HG02610 (cell line): ENCODE results near the gene SH3BP1.
"Not testable (repeated sequence)": the region's sequence is repeated elsewhere in the genome, so short reads cannot be mapped to it uniquely, and the experiment has no call there.

ENCODE experiments used
- ATAC-seq: cut with Tn5 transposase; IDR thresholded peaks from one replicate; pipeline ENCODE4 v1.9.1; 2021; ENCODE audit warnings: mild to moderate bottlenecking, moderate library complexity; ENCODE audit not compliant: unreplicated experiment

Gene SH3BP1, protein sequence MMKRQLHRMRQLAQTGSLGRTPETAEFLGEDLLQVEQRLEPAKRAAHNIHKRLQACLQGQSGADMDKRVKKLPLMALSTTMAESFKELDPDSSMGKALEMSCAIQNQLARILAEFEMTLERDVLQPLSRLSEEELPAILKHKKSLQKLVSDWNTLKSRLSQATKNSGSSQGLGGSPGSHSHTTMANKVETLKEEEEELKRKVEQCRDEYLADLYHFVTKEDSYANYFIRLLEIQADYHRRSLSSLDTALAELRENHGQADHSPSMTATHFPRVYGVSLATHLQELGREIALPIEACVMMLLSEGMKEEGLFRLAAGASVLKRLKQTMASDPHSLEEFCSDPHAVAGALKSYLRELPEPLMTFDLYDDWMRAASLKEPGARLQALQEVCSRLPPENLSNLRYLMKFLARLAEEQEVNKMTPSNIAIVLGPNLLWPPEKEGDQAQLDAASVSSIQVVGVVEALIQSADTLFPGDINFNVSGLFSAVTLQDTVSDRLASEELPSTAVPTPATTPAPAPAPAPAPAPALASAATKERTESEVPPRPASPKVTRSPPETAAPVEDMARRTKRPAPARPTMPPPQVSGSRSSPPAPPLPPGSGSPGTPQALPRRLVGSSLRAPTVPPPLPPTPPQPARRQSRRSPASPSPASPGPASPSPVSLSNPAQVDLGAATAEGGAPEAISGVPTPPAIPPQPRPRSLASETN

DNA sequence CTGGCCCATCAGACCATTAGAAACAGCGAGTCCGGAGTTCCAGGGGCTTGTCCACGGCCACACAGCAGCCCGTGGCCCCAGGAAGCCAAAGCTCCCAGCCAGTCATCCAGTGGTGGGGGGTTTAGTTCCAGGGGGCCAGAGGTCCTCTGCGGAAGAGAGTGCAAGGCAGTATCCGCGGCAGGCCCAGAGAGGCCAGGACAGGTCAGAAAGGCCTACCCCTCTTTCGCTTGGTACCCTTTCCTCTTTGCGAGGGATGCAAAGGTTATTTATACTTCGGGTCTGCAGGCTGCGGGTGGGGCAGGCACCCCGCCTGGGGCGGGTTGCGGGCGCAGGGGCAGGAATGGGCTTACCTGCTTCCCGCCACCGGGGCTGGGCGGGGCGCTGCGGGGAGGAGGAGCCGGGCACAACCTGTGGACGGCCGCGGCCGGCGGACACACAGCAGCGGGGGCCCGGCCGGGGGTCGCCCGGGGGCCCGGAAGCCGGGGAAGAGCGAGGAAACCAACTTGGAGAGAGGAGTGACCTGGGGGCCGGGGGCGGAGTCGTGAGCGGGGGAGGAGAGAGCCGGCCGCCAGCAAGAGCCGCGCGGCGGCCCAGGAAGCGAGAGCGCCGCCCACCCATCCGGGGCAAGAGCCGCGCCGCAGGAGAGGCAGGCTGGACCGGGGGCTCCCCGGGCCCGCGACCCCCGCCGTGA, at the start of gene SH3BP1:
SH3BP1 (plus strand) TSS at position 600 of the 691 bp plus-strand sequence. CDS start 119 bp downstream, outside the sequence.
- no peak for ATAC-seq

DNA sequence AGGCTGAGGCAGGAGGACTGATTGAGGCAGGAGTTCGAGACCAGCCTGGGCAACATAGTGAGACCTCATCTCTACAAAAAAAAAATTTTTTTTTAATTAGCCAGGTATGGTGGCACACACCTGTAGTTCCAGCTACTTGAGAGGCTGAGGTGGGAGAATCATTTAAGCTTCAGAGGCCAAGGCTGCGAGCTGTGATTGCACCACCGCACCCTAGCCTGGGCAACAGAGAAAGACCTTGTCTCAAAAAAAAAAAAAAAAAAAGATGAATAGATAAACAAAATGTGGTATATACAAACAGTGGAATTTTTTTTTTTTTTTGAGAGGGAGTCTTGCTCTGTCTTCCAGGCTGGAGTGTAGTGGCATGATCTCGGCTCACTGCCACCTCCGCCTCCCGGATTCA, 48.4 kb upstream of the SH3BP1 start:
- not testable (repeated sequence) for ATAC-seq

DNA sequence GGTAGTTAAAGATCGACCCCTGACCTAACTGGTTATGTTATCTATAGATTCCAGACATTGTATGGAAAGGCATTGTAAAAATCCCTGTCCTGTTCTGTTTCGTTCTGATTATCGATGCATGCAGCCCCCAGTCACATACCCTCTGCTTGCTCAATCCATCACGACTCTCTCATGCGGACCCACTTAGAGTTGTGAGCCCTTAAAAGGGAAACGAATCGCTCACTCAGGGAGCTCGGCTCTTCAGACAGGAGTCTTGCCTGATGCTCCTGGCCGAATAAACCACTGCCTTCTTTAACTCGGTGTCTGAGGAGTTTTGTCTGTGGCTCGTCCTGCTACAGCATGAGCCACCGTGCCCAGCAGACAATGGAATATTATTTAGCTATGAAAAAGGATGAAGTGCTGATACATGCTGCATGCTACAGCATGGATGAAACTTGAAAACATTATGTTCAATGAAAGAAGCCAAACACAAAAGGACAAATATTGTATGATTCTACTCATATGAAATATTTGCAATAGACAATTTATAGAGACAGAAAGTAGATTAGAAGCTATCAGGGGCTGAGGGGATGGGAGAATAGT, 47.6 kb upstream of the SH3BP1 start:
- ATAC-seq: no peak

DNA sequence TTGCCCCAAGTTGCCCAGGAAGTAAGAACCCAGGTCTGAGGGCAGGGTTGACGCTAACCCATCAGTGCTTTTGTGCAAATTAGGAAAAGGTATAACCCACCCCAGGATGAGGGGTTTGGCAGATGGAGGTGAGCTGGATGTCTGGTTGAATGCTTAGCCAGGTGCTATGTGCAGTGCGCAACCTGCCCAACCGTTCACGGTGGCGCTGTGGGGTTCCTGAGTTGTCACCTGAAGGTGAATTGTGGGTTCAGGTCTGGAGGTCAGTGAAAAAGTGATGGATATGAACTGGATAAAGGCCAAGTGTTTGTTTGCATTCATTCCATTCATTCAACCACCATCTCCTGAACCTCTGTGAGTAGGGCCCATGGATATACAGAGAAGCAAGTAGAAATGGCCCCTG, 45.2 kb upstream of the SH3BP1 start:
- ATAC-seq: no peak

DNA sequence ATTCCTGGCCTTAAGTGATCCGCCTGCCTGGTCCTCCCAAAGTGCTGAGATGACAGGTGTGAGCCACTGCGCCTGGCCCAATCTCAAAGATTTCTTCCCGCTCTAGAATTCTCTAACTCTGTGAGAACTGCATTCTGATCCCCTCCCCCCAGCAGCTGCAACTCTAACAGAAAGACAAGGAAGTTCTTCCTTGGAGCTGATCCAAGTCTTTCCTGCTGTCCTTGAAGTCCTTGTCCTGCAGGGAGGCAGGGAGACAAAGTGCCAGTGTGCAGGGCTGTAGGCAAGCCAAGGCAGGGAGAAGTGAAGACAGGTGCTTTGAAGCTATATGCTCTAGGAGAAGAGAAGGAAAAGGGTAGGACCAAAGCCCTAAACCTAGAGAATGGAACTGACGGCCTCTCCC, 40.3 kb upstream of the SH3BP1 start:
- ATAC-seq: no peak

DNA sequence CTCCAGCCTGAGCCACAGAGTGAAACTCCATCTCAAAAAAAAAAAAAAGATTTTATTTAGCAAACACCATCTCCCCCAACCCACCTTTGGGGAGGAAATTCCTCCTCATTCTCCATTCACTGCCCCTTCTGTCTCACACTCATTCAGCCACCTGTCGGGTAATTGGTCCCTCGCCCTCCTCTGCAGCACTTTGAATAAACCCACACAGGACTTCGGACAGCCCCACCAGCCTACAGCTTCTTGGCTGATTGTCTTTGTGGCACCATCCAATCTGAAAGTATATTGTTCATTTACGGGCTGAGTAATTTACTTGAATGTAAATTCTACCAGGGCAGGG, 38.3 kb upstream of the SH3BP1 start:
- no peak for ATAC-seq

DNA sequence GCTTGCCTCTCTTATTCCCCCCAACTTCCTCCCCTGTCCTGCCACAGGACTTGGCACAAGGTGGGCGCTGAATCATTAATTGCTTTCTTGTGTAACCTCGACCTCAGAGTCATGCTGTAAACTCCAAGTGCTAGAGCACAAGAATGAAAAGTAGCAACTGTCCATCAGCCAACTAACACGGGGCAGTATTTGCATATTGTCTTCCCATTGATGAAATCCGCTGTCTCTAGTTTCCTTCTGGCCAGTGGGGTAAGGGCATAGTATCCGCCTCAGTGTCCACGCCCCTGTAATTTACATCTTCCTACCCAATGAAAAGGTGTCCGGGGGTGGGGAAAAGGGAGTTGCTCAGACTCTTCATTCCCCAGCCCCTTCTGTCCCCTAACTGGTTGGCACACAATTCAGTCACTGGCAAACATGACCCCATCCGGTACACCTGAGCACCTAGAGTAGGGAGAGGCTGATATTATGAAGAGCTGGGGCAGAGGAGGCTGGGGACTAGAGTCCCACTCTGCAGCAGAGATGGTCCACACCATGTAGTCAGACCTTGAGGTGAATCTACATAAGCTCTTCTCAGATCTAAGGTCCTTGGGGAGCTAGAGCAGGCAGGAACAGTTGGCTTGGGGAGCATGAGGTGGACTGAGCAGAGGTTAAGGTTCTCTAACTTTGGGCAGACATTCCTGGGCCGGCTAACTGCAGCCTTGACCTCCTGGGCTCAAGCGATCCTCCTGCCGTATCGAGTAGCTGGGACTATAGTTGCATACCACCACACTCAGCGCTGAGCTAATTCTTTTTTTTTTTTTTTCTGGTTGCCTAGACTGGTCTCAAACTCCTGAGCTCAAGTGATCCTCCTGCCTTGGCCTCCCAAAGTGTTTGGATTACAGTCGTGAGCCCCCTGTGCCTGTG, 37.7 kb upstream of the SH3BP1 start:
- ATAC-seq: no peak

DNA sequence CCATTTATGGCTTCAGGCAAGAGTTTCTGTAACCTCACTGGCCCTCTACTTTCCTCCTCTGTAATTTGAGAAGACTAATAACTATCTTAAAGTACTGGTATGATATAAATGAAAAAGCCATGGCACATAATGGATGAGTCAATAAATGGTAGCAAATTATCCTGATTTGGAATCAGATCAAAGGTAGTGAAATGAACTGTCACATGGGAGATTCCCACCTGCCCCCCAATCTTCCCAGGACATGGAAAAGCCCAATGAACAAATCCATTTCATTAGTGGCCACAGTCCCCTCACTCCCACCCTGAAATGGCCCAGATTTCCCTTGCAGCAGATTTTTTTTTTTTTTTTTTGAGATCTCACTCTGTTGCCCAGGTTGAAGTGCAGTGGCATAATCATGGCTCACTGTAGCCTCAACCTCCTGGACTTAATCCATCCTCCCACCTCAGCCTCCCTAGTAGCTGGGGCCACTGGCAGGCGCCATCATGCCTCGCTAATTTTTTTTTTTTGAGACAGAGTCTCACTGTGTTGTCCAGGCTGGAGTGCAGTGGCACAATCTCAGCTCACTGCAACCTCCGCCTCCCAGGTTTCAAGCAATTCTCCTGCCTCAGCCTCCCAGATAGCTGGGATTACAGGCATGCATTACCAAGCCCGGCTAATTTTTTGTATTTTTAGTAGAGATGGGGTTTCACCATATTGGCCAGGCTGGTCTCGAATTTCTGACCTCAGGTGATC, 36.8 kb upstream of the SH3BP1 start:
- ATAC-seq: not testable (repeated sequence)

DNA sequence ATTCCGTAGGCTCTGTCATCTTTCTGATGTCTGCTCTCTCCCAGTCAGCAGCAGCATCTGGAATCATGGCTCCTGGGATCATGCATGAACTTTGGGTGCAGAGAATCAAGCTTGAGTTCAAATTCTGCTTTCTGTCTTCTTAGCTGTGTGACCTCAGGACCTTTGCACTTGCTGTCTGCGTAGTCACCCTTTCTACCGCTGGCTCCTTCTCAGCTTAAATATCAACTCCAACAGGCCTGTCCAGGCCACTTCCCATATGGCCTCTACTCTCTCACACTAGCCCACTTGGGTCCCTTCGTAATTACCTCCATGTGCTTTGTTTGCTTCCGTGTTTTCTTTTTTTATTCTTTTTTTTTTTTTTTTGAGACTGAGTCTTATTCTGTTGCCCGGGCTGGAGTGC, 35.4 kb upstream of the SH3BP1 start:
- ATAC-seq: no peak

DNA sequence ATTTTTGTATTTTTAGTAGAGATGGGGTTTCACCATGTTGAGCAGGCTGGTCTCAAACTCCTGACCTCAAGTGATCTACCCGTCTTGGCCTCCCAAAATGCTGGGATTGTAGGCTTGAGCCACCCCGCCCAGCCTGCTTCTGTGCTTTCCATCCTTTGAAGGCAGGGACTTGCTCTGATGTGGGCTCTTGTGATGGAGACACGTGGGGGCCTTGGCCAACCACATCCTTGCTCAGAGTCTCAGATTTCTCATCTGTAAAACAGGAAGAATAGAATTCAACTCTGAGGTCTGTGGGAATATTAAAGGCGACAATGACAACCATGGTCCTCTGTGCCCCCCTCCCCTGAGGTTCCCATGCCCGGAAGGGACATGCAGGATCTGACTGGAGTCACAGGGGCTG, 34.6 kb upstream of the SH3BP1 start:
- no peak for ATAC-seq

DNA sequence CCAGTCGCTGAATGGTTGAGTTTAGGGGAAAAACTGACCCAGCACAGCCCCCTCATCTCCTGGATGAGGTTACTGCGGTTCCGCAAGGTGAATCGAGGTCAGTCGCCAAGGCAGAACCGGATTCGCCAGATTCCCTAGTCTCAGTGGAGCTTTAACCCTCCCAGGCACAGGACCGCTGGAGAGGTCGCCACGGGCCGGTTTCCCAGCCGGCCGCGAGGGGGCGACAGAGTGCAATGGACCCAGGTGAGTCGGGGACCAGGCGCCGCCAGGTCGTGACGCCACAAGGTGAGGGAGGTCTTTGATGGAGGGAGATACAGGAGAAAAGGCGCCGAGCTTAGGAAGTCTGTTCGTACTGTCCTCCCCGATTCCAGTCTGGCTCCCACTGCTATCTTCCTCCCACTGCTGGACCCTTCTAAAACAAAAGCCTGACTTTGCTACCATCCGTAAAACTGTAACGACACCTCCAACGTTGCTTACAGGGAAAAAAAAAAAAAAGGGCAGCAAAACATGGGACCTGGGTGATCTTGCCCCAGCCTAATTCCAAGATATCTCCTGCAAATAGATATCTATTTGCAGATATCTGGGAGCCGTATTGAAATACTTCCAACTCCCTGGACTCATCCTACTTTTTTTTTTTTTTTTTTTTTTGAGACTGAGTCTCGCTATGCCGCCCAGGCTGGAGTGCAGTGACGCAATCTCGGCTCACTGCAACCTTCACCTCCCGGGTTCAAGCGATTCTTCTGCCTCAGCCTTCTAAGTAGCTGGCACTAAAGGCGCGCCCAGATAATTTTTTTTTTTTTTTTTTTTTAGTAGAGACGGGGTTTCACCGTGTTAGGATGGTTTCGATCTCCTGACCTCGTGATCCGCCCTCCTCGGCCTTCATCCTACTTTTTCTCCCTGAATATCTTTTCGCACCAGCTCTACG, 32.2 kb upstream of the SH3BP1 start:
- ATAC-seq: peak; percentile 34

DNA sequence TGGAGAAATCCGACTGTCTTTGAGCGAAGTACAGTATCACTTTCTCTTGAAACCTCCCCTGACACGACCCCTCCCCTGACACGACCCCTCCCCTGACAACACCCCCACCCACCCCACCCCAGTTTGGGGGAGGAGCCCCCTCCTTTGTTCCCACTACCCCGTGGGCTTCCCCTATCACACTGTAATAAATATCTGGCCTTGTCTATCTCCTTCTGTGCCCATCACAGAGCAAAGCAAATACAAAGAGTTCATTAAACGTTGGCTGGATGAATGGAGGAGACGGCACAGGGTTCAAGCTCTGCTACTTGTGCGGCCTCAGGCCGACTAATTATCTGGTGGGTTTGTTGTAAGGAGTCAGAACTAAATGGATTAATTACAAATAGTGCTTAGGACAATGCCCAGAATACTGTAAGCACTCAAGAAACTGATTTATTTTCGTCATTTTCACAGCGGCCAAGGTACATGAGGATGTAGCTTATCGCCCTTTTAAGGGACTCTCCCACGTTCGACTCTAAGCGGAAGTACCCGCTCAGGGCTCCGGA, 31.5 kb upstream of the SH3BP1 start:
- peak; percentile 1 for ATAC-seq

DNA sequence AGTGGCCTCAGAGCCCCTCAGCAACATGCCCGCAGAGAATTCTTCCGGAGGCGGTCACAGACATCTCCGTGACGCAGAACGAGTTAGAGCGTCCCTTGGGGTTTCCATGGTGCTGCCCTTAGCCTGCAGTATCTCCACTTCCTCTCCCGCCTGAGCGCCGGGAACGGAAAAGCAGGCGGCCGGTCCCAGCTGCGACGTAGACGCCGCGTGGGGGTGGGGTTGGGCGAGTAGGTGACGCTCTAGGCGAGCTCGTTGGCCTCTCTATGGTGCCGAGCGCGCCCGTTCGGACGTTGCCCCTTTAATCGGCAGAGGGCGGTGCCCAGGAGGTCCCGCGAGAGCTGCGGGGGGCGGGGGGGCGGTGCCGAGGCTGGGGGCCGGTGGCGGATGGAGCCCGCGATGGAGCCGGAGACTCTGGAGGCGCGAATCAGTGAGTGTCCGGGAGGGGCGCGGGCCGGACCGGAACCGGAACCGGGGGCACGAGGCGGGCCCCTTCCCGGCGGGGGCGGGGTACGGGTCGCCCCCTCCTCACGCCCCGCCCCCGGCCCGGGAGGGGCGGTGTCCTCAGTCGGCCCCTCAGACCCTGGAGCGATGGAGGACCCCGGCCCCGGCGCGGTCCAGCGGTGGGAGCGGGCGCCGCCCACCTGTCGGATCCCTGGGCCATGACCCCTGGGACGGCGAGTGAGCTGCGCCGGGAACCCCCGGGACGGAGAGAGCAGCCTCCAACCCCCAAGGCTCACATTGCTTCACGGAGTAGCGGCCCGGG, 30.8 kb upstream of the SH3BP1 start, which contains the start of gene GGA1:
GGA1 (plus strand) TSS at position 358 of the 763 bp plus-strand sequence; CDS start at position 385, 27 bp downstream.
- ATAC-seq: peak; percentile 70

DNA sequence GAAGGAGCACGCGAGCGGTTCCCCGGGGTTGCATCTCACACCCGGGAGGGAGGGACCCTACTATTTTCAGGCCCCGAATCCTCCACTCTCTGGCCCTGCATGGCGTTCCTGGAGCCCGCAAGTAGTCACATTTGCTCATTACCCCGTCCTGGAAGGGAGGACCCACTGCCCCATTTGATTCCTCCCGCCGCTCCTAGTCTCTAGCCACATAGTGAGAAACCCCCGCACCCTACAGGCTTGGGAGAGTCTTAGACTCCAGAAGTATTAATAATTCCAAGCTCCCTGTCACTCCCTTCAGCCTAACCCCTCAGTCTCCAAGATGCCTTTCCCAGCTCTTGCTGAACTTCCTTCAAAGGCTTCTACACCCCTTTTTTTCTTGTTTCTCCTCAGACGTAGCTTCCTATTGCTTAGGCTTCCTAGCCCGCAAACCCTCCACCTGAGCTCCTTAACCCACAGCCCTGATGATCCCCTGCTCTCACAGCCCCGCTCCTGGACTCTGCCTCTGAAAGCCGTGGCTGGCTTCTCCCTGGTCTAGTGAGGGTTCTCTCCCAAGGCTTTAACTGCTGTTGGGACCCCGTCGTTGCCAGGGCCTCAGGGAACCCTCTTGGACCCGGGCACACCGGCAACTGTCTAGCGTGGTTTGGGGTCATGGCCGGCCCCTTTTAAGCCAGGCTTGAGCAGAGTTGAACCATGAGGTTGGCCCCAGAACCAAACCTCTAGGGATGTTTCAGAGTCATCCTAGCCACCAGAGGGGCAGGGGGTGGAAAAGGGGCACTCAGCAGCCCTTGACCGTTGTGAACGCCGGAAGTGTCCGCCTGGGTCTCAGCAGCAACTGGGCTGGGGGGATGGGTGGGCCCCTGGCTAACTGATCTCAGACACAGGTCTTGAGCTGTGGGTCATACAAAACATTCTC, 30.0 kb upstream of the SH3BP1 start:
- ATAC-seq: no peak

DNA sequence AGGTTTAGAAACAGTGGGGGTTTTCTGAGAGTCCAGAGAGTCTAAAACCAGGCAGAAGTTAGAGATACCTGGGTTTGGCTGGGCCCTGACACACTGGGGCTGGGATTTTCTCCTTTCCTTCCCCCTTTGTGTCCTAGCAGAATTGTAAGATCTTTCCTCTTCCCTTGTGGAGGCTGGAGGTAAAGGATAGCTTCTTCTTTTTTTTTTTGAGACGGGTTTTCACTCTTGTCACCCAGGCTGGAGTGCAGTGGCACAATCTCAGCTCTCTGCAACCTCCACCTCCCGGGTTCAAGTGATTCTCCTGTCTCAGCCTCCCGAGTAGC, 29.4 kb upstream of the SH3BP1 start:
- not testable (repeated sequence) for ATAC-seq

DNA sequence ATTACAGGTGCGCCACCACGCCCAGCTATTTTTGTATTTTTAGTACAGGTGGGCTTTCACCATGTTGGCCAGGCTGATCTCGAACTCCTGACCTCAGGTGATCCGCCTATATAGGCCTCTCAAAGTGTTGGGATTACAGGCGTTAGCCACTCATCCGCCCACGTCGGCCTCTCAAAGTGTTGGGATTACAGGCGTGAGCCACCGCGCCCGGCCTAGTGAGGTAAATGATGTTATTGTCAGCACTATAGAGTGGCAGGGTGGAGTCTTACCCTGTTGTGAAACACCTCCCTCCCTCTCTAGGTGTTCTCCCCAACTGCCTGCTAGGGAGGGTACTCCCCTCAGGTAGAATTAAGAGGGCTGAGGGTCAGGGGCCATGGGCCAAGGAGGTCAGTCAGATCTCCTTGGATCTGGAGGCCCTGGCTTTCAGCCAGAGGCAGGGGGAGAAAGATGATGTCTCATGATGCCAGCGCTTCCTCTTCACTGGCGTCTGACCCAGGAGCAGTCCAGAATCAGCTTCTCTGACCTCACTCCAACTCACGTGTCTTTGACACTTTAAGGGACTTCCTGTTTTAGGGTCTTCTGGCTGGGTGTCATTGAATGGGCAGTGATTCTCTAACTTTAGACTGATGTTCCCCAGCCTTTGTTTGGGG, 28.9 kb upstream of the SH3BP1 start:
- no peak for ATAC-seq
